Measurements from ENCODE around the gene BFAR. TPM values are rescaled to one million over a fixed set of nuclear protein-coding genes. Genes with fewer than 3 reads are reported as not detected.
"Not testable (repeated sequence)": the region's sequence is repeated elsewhere in the genome, so short reads cannot be mapped to it uniquely, and the experiment has no call there.

BFAR gene
- total RNA-seq, 1 donor from 2014 or later = 60.3 TPM

- intact Hi-C loops (cut with micrococcal nuclease) = not testable (repeated sequence)
Observed at GRCh38 chr16:14685870-14686793, 53.4 kb downstream of the BFAR start.

DNA sequence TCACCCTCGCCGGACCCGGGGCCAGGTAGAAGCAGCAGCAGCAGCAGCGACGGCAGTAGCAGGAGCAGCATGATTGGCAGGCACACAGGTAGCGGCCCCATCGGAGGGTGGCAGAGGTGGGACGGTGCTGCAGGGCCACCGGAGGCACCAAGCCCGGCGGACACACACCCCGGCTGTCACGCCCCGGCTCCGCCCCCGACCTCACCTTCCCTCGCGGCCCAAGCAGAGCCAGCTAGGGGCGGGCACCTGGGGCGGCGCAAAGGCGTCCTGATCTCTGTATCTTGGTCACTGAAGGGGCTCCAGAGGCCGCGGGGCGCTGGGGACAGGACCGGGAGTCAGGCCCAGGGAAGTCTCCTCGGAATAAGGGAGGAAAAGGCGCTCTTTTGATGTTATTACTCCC lies 61.4 kb downstream of the BFAR start, which contains the start of gene PLA2G10:
PLA2G10 (minus strand) TSS at position 180 of the 400 bp plus-strand sequence; CDS start at position 101, 79 bp downstream.
- intact Hi-C loops (cut with micrococcal nuclease) = not testable (repeated sequence)

DNA sequence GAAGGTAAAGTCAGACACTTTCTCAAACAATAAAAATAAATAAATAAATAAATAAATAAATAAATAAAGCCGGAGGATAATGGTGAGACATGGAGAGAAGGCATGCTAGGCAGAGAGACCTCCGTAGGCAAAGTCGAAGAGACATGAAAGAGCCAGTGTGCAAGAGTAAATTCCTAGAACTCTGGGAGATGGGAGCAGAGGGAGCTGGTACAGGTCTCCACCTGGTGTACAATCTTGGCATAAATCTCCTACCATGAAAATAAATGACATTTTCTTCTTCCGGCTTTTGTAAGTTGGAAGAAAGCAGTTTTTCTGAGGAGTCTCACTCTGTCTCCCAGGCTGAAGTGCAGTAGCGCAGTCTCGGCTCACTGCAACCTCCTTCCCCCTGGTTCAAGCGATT lies 69.1 kb downstream of the BFAR start:
- intact Hi-C loops (cut with micrococcal nuclease) = not testable (repeated sequence)

DNA sequence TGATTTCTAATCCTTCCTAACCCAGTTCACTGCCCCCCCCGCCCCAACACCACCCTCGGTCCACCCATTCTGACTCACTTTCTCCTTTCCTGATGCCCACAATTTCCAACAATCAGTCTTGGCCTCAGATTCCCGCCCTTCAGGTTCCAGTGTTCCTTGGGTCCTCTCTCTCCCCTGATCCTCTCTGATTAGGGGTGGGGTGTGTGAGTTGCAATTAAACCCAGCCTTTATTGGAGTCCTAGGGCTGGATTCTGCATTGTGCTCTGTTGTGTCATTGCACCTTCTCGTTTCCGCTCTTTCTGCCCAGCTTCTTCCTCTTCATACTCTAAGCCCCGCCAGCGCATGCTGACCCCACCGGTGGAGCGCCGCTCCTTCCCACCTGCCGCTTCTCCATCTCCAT lies 69.9 kb downstream of the BFAR start:
- intact Hi-C loops (cut with micrococcal nuclease) = not testable (repeated sequence)

DNA sequence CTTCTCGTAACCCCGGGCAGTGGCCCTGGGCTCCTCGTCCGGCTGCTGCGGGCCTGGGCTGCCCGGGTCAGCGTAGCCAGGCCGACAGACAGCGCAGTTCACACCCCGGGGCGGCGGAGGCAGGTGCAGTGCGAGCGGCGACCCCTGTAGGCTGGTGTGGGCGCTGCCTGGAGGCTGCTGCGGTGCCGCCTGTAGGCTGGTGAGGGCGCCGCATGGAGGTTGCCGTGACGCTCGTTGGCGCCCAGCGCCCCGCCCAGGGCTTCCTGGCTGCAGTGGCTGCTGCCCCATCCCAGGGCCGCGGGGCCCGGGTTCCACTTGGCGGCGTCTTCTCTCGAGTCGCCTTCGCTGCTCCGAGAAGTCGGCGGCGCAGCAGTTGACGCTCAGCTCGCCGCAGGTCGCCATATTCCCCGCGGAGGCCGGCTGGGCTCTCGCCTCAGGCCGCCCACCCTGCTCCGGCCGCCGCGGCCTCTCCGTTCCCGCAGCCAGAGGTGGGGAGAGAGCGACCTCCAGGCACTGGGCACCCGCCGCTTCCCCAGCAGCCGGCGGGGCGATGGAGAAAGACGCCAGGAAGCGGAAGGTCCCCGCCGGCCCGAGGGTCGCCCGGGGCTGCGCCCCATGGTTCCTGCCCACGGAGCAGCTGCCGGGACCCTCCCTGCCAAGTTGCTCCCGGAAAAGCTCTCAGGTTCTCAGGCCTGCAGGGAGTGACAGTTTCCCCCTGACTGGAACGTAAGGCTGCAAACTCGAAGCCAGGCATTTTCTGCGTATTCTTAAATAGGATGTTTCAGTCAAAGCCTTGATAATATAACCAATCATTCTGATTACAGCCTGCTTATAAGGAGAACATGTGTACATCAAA lies 70.6 kb downstream of the BFAR start, which contains the start of gene NPIPA3:
NPIPA3 (plus strand) TSS at position 256 of the 856 bp plus-strand sequence. CDS start 5,533 bp downstream, outside the sequence.
- intact Hi-C loops (cut with micrococcal nuclease) = not testable (repeated sequence)

Other genes starting within 250 kb of the BFAR start
- 41.0 and 41.3 TPM in 2 replicates for gene PARN, start 2.7 kb upstream of the BFAR start, total RNA-seq
- not detected in 2 replicates for gene PLA2G10, start 61.4 kb downstream of the BFAR start, total RNA-seq
- gene NPIPA3, start 70.5 kb downstream of the BFAR start, total RNA-seq = 1.8 and 4.0 TPM in 2 replicates
- 2.1 and 5.7 TPM in 2 replicates for gene NPIPA2, start 109.6 kb downstream of the BFAR start, total RNA-seq
- gene NOMO1, start 200.8 kb downstream of the BFAR start, total RNA-seq = 58.6 and 62.8 TPM in 2 replicates

Data from T-helper 1 cell treated with Interleukin-12 subunit alpha and Interleukin-12 subunit beta and Interleukin-4 antibody, amounts not matched to agents 30 ng/mL and 1 ng/mL, for 36 hours (primary cell).